ENCODE results near the gene ABI1. TPM values are rescaled to one million over a fixed set of nuclear protein-coding genes. Genes with fewer than 3 reads are reported as not detected.
"Not testable (repeated sequence)": the region's sequence is repeated elsewhere in the genome, so short reads cannot be mapped to it uniquely, and the experiment has no call there.

Gene ABI1
- total RNA-seq, 2 experiments from 2014 or later, result 62.4 to 76.9 TPM

DNA sequence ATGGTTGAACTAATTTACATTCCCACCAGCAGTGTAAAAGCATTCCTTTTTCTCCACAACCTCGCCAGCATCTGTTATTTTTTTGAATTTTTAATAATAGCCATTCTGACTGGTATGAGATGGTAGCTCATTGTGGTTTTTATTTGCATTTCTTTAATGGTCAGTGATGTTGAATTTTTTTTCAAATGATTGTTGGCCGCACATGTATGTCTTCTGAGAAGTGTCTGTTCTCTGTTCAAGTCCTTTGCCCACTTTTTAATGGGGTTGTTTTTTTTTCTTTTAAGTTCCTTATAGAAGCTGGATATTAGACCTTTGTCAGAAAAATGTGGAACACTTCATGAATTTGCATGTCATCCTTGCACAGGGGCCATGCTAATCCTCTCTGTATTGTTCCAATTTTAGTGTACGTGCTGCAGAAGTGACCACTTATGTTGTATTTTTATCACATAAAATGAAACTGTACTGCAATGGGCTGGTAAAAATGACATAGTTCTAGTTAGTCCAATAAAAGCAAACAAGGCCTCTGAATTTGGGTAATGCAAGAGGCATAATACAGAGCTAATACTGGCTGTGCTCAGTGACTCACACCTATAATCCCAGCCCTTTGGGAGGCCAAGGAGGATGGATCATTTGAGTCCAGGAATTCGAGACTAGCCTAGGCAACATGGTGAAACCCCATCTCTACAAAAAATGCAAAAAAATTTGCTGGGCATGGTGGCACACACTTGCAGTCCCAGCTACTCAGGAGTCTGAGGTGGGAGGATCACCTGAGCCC lies 70.3 kb downstream of the ABI1 start:
- Histone ChIP-seq H3K9me3 (ENCODE audit: low read length) (peaks cover 20% of the 10 kb centered on the region; the same call in 1 of the 2 replicates), H3K9me2 (ENCODE audit: insufficient read depth, low read length) (no peaks in the 10 kb centered on the region), H3K4me2 (ENCODE audit: low read length) (peak overlapping the region; percentile 54), H3K4me1 (ENCODE audit: insufficient read depth, low read length, poor library complexity, severe bottlenecking) (peaks cover 43% of the 10 kb centered on the region), H2AFZ (ENCODE audit: low read length) (no peak overlapping the region), H3K27ac (ENCODE audit: low read depth, low read length, poor library complexity, severe bottlenecking) (peak overlapping the region; percentile 6), H3K4me3 (ENCODE audit: low read depth, low read length, poor library complexity, severe bottlenecking) (peak overlapping the region; percentile 5), H3K36me3 (ENCODE audit: insufficient read depth, low read length) (peaks cover 71% of the 10 kb centered on the region), H4K20me1 (ENCODE audit: insufficient read depth, low read length) (peaks cover 7% of the 10 kb centered on the region; the same call in 1 of the 2 replicates), H3K79me2 (ENCODE audit: insufficient read depth, low read depth, low read length) (peaks cover 96% of the 10 kb centered on the region)
- TF ChIP-seq CTCF (conservative IDR thresholded peaks at IDR 0.05; ENCODE audit: low read length), result no peak
- no peak for TF ChIP-seq EZH2phosphoT487 (IDR thresholded peaks at IDR 0.05; ENCODE audit: borderline replicate concordance, low read depth, low read length)
- CTCF ChIA-PET (ENCODE audit: unreplicated experiment), result no interaction called here
- BruUV-seq (replicated peaks), result no TSS peak
- DNase-seq (ENCODE audit: low spot score), result no peak
- POLR2A ChIA-PET, result interaction anchor here (0.6 to 2.0 kb wide), 7 partner anchors 8 to 1922 kb away, joined by 3 to 8 read pairs (median 3); no protein-coding TSS in a partner anchor
- intact Hi-C loops (cut with micrococcal nuclease; ENCODE audit: unreplicated experiment), result no loop called here

DNA sequence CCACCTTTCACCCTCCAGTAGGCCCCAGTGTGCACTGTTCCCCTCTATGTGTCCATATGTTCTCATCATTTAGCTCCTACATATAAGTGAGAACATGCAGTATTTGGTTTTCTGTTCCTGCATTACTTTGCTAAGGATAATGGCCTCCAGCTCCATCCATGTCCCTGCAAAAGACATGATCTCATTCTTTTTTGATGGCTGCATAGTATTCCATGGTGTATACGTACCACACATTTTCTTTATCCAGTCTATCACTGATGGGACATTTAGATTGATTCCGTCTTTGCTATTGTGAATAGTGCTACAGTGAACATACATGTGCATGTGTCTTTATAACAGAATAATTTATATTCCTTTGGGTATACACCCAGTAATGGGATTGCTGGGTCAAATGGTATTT lies 71.0 kb downstream of the ABI1 start:
- CTCF ChIA-PET (ENCODE audit: unreplicated experiment); intact Hi-C loops (cut with micrococcal nuclease; ENCODE audit: unreplicated experiment); DNase-seq (ENCODE audit: low spot score); H2AFZ ChIP-seq (ENCODE audit: low read length); H3K9me2 ChIP-seq (ENCODE audit: insufficient read depth, low read length); H3K4me3 ChIP-seq (ENCODE audit: low read depth, low read length, poor library complexity, severe bottlenecking); H3K4me2 ChIP-seq (ENCODE audit: low read length); H3K27ac ChIP-seq (ENCODE audit: low read depth, low read length, poor library complexity, severe bottlenecking); BruUV-seq (replicated peaks); H4K20me1 ChIP-seq (ENCODE audit: insufficient read depth, low read length): not testable (repeated sequence)
- POLR2A ChIA-PET, result interaction anchor here (0.6 to 3.8 kb wide), 8 partner anchors 9 to 1922 kb away, joined by 3 to 24 read pairs (median 5); no protein-coding TSS in a partner anchor
- Histone ChIP-seq H3K9me3 (ENCODE audit: low read length) (peaks cover 14% of the 10 kb centered on the region; the same call in 1 of the 2 replicates), H3K79me2 (ENCODE audit: insufficient read depth, low read depth, low read length) (peaks cover 95% of the 10 kb centered on the region), H3K4me1 (ENCODE audit: insufficient read depth, low read length, poor library complexity, severe bottlenecking) (peaks cover 38% of the 10 kb centered on the region), H3K36me3 (ENCODE audit: insufficient read depth, low read length) (peaks cover 70% of the 10 kb centered on the region)

- Histone ChIP-seq H3K4me1 (ENCODE audit: insufficient read depth, low read length, poor library complexity, severe bottlenecking) (peaks cover 41% of the 10 kb centered on the region), H2AFZ (ENCODE audit: low read length) (no peak overlapping the region), H3K9me3 (ENCODE audit: low read length) (peaks cover 9% of the 10 kb centered on the region; the same call in 1 of the 2 replicates), H3K9me2 (ENCODE audit: insufficient read depth, low read length) (no peaks in the 10 kb centered on the region), H3K4me2 (ENCODE audit: low read length) (no peak overlapping the region), H3K4me3 (ENCODE audit: low read depth, low read length, poor library complexity, severe bottlenecking) (no peak overlapping the region), H4K20me1 (ENCODE audit: insufficient read depth, low read length) (peaks cover 7% of the 10 kb centered on the region; the same call in 1 of the 2 replicates), H3K27ac (ENCODE audit: low read depth, low read length, poor library complexity, severe bottlenecking) (no peak overlapping the region), H3K36me3 (ENCODE audit: insufficient read depth, low read length) (peaks cover 67% of the 10 kb centered on the region), H3K79me2 (ENCODE audit: insufficient read depth, low read depth, low read length) (peaks cover 95% of the 10 kb centered on the region)
- TSS peak; percentile 11 for BruUV-seq (replicated peaks)
- TF ChIP-seq CTCF (conservative IDR thresholded peaks at IDR 0.05; ENCODE audit: low read length) (no peak), EZH2phosphoT487 (IDR thresholded peaks at IDR 0.05; ENCODE audit: borderline replicate concordance, low read depth, low read length) (no peak)
- ChIA-PET POLR2A (interaction anchor here (0.7 to 3.8 kb wide), 3 partner anchors 11 to 58 kb away, joined by 3 to 24 read pairs (median 3); no protein-coding TSS in a partner anchor), CTCF (ENCODE audit: unreplicated experiment) (no interaction called here)
- no peak for DNase-seq (ENCODE audit: low spot score)
- intact Hi-C loops (cut with micrococcal nuclease; ENCODE audit: unreplicated experiment), result no loop called here
Observed at GRCh38 chr10:26787362-26787761, 73.4 kb downstream of the ABI1 start.

All from OCI-LY7 (cell line).